GM21825 (cell line): ENCODE data around the gene ADGRA1.
"Not testable (repeated sequence)": the region's sequence is repeated elsewhere in the genome, so short reads cannot be mapped to it uniquely, and the experiment has no call there.

Source experiments
- ATAC-seq: cut with Tn5 transposase; IDR thresholded peaks from one replicate; pipeline ENCODE4 v1.9.1; 2021; ENCODE audit warnings: mild to moderate bottlenecking, moderate library complexity; ENCODE audit not compliant: unreplicated experiment

The ADGRA1 gene

DNA sequence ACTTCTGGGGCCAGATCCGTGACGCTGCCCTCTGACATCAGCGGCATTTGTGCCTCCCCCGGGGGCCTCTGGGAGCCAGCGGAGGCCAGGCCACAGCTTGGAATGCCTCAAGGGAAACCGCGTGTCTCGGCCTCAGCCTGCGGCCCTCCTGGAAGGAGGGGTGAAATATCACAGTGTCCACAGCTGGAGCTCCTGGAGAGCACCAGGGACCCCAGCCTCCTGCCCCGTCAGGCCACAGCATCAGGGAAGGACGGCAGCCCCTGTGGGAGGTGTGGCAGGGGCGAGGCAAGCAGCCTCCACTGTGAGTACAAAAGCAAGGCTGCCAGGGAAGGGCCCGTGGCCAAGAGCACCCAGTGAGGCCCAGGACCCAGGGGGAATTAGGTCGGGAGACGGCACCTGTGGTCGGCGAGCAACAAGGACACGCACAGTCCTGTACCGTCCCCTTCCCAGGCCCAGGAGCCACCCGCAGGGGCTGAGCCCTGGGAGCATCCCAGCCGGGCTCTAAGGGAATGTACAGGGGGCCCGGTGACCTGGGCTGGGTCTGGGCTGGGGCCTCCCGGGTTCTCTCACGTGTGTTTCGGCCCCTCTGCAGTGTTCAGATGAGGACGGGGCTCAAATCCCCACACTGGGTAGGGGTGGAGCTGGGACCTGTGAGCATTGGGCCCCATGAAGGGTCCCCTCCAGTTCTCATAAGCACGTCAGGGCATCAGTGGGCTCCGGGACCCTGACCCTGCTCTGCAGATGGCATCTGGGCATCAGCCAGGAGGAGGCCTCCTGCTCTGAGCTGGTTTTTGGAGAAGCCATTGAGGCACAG, 53.6 kb downstream of the ADGRA1 start:
- no peak for ATAC-seq

DNA sequence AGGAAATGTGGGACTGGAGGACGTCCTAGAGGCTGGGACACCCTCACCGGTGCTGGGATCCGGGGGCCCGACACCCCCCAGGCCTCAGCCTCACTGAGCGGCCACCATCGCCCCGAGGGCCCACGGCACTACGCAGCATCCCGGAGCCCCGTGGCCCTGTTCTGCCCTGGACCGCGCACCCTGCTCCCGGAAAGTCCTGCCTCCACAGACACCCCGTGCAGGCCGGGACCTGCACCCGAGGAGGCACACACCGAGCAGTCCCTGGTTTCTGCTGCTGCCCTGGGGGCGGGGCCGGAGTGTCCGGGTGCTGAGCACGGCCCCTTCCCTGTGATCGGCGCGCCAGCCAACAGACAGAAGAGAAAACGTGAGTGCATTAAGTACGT, 54.2 kb downstream of the ADGRA1 start:
- ATAC-seq: no peak

DNA sequence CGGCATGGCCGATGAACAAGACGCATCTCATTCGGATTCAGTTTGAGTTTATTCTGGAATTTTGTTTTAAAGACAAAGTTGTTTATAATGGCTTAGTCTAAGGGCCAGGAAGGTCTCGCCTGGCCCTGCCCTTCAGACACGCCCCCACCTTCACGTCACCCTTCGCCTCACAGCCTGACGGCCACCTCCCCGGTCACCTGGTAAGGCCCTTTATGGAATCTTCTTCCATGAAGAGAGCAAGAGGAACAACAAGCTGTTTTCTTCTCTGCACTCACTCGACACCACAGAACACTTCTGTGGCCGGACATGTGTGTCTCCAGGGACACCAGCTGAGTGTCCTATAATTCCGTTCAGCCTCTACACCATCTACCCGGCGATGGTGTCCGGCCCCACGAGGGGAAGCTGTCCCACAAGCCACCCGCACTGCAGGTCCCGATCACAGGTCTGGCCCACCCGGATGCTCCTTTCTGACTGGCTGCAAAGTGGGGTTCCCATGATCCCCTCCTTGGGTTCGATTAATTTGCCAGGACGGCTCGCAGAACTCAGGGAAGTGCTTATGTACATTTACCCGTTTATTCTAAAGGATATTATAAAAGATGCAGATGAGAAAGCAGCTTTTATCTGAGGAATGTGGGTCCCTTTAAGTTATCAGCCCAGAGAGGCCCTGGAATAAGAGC, 54.9 kb downstream of the ADGRA1 start:
- ATAC-seq: no peak

DNA sequence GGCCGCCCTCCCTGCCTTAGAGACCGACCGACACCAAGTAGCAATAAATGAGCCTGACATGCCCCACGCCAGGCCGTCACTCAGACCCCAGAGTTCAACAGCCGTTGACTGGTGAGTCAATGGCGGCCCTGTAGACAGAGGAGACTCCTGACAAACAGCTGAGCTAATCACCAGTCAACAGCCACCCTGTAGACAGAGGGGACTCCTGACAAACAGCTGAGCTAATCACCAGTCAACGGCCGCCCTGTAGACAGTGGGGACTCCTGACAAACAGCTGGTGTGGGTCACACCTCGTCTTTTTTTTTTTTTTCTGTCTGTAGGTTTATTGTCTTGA, 55.4 kb downstream of the ADGRA1 start:
- ATAC-seq: no peak

DNA sequence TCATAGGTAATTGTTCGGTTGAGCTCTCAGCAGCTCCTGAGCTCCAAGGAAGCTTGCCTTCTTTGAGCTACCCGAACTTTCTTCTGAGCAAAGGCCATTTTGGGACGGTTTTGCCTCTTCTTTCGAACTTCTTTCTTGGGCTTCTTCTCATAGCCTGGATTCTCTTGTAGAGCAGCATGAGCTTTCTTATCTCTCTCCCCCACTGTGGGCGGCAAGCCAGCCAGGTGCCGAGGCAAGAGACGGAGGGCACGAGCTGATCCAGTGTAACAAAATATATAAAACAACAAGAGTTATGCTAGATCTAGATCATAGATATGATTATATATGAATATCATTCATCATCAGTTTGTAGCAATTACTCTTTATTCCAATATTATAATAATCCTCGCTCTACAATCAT, 55.8 kb downstream of the ADGRA1 start:
- no peak for ATAC-seq

DNA sequence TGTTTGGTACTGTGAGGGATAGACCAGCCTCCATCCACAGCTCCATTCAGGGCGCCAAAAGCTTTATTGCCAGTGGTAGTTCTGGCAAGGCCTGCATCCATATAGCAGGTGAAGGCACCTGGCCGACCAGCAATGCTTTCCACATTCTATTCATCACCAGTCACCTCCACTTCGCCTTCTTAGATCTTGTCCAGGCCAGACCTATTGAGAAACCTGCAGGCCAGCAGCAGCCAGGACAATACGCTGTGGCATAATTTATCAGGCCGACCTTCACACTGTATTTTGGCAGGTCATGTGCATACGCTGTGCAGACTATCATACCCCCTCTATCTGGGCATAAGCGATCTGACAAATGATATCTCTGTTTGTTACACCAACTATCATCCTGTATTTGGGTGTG, 57.0 kb downstream of the ADGRA1 start:
- ATAC-seq: no peak

DNA sequence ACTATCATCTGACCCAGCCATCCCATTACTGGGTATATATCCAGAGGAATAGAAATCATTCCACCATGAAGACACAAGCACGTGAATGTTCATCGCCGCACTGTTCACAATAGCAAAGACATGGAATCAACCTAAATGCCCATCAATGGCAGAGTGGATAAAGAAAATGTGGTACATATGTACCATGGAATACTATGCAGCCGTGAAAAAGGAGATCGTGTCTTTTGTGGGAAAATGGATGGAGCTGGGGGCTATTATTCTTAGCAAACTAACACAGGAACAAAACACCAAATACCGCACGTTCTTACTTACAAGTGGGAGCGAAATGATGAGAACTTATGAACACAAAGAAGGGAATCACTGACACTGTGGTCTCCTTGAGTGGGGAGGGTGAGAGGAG, 62.5 kb downstream of the ADGRA1 start:
- ATAC-seq: no peak

DNA sequence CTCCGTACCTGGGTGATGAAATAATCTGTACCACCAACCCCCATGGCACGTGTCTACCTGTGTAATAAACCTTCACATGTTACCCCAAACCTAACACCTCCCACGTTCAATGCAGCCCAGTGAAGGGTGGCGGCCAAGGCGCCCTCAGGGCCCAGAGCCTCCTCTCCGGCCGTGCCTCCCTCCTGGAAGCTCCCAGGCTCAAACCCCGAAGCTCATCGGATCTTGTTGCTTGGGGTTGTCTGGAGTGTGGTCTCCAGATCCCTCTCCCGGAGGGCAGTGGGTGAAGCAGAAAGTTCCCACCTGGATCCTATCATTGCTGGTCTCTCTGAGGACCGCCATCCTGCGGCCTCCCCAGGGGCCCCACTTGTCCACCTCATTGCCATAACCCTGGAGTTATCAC, 62.9 kb downstream of the ADGRA1 start:
- ATAC-seq: no peak

DNA sequence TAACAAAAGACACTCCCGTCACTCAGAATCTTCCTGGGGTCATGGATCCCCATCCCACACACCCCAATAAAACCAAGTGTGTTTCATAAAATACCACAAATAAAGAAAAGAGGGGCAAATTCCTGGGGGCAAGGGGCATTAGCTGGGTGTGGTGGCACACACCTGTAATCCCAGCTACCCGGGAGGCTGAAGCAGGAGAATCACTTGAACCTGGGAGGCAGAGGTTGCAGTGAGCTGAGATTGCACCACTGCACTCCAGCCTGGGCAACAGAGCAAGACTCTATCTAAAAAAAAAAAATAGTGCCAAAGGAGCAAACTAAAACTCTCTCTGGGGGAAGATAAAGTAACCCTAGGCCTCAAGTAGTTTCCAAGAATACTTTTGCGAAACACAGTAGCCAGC, 63.3 kb downstream of the ADGRA1 start:
- ATAC-seq: not testable (repeated sequence)

DNA sequence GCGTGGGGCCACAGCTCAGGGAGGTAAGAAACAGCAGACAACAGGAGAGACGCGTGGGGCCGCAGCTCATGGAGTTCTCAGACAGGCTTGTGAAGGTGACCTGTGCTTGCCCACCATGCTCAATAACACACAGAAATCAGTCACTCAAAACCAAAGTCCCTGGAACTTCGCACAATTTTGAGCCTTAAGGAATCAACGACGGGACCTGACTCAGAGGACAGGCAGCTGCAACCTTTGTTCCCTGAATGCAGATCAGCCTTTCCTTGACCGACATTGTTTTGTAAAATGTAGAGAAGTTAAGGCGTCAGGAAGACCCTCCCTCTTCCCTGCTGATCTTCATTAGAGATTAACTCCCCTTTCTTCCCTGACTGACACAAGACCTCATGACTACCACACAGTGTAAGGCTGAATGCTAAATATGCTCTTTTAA, 63.8 kb downstream of the ADGRA1 start:
- no peak for ATAC-seq

DNA sequence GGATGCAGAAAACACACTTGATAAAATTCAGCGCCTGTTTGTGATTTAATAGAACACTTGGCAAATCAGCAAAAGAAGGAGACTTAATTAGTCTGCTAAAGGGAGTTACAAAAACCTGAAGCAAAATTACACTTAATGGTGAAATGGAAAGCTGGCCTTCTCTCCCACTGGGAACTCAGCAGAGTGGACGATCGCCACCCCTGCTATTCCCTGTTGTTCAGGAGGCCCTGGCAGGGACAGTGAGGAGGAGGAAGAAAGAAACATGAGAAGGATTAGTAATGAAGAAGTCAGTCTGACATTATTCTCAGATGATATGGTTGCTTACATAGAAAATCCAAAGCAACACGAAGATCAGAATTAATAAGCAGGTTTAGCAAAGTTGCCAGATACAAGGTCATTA, 66.7 kb downstream of the ADGRA1 start:
- no peak for ATAC-seq

DNA sequence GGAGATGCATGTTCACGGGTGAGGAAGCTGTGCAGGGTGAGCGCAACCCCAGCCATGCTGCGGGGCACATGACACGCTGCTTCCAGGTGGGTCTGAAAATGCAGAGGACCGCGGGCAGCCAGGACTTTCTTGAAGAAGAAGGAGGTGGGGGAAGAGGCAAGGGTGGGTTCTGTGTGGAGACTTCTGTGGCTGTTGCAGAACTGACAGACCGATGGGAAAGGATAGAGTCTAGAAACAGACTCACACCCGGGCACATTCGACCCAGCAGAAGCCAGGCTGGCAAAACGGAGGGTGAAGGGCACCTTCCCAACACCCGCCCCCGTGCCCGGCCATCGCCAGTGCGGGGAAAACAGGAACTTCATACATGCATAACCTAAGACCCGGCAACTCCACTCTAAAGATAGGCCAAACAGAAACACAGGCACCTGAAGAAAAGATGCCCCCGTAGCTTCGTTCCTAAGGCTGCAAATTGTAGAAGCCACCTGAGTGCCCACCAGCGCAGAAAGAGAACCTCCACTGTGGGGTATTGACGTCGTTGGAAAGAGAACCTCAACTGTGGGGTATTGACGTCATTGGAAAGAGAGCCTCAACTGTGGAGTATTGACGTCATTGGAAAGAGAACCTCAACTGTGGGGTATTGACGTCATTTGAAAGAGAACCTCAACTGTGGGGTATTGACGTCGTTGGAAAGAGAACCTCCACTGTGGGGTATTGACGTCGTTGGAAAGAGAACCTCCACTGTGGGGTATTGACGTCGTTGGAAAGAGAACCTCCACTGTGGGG, 67.5 kb downstream of the ADGRA1 start:
- ATAC-seq: no peak

DNA sequence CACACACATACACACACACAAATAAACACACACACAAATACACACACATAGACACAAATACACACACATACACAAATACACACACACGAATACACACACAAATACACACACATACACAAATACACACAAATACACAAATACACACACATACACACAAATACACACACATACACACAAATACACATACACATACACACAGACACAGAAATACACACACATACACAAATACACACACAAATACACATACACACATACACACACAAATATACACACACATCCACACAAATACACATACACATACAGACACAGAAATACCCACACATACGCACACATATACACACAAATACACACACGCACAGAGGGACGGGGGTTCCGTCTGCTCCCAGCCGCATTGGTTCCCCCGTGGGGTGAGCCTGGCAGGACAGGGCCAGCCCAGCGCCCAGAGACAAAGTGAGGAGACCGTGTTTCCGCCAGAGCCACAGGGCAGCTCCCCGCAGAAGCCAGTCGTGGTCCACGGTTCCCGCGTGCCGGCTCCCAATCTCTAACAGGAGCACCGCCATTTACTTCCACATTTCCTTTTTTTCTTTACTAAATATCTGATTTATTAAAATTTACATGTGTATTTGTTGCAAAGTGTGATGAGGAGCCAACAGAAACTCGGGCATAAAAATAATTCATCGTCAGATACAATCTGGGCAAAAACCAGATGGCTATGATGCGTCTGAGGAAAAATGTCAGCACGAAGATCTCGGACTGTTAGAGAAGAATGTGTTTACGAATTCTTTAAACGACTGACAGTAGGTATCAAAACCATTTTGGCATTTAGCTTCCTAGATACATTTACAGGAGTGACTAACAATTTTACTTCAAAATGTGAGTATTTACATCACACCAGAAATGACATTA, 69.2 kb downstream of the ADGRA1 start:
- no peak for ATAC-seq

DNA sequence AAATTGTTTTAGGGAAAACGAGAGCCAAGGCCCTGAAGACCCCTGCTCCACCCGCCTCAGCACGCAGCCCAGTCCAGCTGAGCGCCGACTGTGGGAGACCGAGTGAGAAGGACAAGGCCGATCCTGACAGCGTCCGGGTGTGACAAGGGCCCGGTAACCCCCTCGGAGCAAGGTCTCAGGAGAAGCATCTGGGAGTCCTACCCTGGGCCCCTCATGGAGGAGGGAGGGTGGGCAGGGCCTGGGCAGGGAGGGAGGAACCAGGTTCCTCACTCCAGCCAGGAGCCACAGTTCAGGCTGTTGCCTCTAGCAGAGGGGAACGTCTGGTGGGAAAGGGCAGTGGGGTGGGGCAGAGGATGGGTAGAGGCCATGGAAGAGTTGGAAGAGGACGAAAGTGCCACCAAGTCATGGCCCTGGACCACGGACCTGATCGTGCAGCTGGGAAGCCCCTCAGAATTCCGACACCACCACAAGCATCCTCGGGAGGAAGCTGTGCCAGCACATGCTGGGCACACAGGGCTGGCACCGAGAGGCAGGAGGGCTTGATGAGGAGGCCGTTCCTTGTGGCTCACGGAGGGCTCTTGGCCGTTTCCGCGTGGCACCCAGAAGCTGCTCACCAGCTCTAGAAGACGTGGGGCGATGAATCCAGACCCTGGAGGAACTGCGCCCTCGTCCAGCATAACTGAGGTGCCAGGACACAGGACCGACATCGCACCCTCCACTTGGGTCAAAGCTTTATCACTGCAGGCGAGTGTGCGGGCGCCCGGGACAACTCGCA, 70.1 kb downstream of the ADGRA1 start:
- ATAC-seq: no peak

DNA sequence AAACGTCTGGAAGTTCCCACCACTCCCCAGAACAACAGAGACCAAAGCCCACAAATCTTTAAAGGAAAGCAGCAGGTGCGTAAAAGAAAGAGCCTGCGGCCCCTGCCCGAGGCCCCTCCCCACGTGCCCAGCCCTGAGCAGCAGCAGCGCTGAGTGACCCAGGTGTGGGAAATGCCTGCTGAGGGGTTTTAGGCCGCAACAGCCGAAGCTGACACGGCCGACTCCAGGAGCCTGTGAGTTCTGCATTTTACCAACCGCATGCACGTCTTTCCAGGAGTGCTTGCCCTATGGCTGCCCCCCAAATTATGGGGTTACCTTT, 70.7 kb downstream of the ADGRA1 start:
- no peak for ATAC-seq

DNA sequence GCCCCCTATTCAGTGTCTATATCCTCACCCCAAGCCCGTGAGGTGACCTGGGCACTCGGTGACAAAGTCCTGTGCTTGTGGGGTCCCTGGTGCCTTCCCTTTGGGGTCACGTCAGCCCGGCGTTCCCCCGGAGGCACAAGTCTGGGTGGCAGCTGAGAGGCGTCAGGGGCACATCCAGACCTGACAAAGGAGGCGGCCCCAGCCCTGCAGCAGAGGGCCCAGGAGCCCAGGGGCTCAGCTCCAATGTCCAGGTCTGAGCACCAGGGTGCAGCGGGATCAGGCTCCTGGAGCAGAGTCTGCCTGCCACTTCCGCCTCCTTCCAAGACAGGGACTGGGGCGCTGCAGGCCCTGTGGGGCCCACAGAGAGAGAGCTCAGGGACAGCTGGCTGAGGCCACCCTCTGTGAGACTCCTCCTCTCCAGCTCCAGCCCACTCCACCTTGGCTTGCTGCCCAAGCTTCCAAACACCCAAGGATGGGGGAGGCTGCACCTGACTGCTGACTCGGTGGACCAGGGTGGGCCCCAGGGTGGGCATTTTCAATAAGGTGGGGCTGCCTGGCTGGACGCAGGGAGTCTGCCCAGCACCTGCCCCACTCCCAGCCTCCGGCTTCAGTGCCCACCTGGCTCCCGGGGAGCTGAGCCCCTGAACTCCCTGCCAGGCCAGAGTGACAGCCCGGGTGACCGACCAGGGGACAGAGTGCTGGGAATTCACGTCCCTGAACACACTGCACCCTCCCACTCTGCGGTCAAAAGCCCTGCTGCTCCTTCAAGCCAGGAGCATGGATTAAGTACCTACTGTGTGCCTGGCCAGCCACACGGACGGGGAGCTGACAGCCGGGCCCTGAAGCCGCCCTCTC, 71.3 kb downstream of the ADGRA1 start:
- ATAC-seq: no peak

DNA sequence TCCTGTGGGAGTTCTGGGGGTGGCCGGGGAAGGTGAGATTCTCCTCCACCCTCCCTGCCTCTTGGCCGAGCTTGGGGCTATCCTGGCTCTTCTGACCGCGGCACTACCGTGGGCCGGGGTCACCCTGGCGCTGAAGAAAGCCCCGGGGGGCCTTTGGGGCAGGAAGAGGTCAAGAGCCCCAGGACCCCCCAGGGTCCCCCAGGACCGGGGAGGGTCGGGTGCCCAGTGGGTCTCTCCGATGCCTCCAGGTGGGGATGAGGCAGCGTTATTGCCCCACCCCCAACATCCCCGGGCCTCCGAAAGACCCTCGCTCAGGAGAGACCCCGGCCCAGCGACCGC, 71.9 kb downstream of the ADGRA1 start:
- no peak for ATAC-seq

DNA sequence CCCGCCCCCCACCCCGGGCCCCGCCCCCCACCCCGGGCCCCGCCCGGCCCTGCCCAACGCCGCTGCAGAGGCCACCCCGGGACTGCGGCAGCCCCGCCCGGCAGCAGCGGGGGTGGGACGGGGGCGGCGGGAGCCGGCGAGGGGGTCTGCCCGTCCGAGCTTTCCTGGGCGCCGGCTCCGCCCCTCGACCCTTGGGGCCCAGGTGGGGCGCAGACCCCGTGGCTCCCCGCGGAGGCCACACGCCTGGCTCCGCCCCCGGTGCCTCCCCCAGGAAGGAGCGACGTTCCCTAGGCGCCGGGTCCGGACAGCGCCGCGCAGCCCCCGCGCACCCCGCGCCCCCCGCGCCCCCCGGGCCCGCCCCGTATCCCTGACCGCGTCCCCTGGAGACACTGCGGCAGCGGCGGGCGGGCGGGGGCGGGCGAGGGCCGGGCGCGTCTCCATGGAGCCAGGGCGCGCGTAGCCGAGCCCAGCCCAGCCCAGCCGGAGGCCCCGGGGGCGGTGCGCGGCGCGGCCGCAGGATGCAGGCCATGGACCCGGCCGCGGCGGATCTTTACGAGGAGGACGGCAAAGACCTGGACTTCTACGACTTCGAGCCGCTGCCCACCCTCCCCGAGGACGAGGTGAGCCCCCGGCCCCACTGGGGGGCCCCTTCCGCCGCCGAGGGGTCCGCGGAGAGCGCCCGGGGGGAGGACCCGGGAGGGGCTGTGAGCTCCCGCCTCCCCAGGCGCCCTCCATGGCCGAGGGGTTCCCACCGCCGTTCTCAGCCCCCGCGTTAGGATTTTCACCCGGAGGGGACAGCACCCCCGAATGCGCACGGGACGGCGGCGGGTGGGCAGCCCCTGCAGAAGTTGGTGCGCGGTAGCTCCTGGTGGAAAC, 72.5 kb downstream of the ADGRA1 start, which contains the start of gene KNDC1:
Gene KNDC1 (plus strand): TSS at position 270 of the 876 bp plus-strand sequence. CDS start 249 bp downstream, at position 519.
- no peak for ATAC-seq
